ENCODE measurements around the gene MAPKAPK2.
"Not testable (repeated sequence)": the region's sequence is repeated elsewhere in the genome, so short reads cannot be mapped to it uniquely, and the experiment has no call there.

The MAPKAPK2 gene

DNA sequence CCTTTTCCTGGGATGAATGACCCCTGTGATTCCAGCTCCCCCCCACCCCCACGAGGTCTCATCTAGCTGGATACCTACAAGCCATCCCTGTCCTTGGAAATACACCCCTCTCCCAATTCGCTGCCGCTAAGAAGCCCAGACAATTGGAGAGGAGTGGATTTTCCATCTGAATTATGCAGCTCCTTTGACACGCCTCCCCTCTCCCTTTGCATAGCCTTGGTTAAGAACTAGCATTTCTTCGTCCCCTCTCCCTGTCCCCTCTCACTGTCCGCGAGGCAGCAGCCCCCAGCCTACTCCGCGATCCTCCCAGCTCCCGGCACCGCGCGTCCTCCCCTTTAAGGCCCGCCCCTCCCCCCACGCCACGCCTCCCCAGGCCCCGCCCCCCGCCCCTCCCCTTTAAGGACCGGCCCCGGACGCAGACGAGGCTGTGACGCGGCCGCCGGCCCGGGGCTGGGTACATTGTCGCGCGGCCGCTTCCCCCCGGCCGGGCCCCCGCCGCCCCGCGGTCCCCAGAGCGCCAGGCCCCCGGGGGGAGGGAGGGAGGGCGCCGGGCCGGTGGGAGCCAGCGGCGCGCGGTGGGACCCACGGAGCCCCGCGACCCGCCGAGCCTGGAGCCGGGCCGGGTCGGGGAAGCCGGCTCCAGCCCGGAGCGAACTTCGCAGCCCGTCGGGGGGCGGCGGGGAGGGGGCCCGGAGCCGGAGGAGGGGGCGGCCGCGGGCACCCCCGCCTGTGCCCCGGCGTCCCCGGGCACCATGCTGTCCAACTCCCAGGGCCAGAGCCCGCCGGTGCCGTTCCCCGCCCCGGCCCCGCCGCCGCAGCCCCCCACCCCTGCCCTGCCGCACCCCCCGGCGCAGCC is at the start of gene MAPKAPK2:
Gene MAPKAPK2 (plus strand): TSS at position 428 of the 856 bp plus-strand sequence. CDS start 325 bp downstream, at position 753.
- peak; percentile 77 for DNase-seq

DNA sequence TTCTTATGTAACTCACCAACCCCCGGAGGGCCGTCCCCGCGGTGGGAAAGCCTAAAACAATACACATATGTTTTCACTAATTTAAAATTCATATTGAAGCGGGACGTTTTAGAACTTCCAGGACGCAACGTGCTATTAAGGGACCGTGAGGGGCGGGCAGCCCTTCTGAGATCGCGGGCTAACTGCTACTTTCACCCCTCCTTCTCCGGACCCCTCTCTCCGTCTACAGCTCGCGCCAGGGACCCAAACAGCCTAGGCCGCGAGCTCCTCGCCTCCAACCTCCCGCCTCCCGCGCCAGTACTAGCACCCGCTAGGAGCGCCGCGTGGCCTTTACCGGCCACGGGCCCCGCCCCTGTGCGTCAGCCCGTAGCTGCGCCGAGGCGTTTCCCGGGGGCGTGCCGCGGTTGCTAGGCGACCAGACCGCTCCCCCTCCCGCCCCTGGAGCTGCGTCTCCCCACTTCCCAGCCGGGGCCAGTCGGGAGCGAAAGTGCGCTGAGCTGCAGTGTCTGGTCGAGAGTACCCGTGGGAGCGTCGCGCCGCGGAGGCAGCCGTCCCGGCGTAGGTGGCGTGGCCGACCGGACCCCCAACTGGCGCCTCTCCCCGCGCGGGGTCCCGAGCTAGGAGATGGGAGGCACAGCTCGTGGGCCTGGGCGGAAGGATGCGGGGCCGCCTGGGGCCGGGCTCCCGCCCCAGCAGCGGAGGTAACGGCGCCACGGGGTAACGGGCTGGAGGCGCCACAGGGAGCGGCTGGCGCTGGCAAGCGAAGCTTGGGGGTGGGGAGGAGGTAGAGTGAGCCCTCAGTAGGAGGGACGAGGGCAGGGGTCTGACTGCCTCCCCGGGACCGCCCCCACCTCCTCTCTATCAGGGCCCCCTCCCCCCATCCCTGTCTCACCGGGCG is 49.4 kb upstream of the MAPKAPK2 start, which contains the start of gene DYRK3:
Gene DYRK3 (plus strand): TSS at position 457 of the 898 bp plus-strand sequence. CDS start 168 bp downstream, at position 625.
- peak; percentile 93 for DNase-seq

DNA sequence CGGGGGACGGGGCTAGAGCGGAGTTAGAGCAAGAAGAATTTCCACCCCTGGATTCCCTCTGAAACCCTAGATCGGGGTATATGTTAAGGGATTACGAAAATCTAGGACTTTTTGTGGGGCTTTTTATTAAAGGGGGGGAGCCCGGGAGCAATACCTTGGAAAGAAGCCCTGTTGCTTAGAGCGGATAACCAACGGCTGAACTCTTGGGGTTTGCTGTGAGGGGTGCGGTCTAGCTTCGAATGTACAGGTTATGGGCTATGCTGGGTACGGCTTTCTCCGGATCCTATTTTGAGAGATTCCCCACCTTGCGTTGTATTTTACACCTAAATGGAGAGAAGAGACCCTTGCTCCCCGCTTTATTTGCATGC is 48.7 kb upstream of the MAPKAPK2 start:
- peak; percentile 39 for DNase-seq

DNA sequence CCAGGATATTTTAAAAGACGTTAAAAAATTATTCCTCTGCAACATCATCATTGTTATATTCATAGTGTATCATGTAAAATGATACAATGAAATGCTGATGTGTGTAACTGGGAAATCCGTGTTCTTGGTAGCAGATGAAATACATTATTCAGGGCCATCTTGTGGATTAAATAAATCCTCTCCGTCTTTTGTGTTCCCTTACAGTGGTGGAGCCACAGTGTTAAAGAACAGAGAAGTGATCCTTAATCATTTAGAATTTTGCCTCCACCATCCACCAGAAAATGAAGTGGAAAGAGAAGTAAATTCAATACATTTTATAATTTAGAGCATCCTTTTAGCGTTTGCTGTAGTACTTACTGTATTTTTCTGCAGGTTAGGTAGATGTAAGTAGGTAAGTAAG is 48.0 kb upstream of the MAPKAPK2 start:
- DNase-seq = no peak

DNA sequence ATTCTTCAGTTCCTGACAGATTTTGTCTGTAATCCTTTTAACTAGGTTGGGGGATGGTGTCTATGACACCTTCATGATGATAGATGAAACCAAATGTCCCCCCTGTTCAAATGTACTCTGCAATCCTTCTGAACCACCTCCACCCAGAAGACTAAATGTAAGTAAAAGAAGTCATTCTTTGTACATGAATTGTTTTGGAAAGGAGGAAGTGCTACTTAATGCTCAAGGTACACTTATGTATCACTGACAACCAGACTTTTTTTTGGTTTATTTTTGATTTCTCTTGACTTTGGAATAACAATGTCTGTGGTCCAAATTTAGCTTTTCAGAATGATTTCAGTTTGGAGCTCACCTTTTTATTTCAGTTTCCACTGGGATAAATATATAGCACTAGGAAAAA is 47.1 kb upstream of the MAPKAPK2 start:
- no peak for DNase-seq

DNA sequence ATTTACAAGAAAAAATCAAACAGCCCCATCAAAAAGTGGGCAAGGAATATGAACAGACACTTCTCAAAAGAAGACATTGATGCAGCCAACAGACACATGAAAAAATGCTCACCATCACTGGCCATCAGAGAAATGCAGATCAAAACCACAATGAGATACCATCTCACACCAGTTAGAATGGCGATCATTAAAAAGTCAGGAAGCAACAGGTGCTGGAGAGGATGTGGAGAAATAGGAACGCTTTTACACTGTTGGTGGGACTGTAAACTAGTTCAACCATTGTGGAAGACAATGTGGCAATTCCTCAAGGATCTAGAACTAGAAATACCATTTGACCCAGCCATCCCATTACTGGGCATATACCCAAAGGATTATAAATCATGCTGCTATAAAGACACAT is 42.6 kb upstream of the MAPKAPK2 start:
- not testable (repeated sequence) for DNase-seq

DNA sequence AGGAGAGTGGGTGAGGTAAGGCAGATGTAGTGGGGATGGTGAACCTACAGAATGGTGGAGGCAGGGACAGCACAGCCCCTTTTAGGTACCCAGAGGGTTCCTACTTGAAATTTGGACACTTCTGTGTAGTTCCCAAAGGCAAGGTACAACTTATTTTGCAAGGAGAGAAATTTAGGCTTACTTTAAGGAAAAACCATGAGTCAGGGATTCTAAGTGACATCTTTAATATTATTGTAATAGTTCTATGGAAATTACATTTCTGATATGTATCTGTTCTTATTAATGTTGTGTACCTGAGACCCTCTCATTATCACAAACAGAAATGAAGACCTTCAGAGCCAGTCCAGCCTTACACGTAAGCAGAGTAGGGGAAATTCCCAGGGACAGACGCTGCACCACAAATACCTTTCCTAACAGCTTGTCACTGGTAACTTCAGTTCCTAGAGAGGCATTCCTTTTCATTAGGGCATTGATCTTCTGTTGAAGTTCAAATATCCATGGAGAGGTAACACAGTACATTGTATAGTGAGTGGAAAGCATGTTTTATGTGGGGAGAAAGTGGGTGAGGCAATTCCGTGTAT is 41.5 kb upstream of the MAPKAPK2 start:
- DNase-seq = no peak

DNA sequence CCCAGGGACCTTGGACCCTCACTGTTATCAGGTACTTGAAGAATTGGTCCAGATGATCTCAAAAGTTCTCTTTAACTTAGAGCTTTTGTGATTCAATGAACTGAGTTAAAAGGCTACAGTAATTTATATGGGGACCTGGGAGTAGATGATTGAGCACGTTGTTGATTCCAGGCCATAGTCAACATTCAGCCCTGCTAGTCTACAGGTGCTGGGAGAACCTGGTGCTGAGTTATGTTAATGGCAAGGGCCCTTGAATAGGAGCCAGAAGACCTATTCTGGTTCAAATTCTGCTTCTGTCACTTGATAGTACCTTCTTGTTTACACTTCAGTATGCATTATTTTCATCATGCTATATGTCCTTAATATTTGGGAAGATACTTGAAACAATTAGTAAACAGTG is 38.2 kb upstream of the MAPKAPK2 start:
- no peak for DNase-seq

DNA sequence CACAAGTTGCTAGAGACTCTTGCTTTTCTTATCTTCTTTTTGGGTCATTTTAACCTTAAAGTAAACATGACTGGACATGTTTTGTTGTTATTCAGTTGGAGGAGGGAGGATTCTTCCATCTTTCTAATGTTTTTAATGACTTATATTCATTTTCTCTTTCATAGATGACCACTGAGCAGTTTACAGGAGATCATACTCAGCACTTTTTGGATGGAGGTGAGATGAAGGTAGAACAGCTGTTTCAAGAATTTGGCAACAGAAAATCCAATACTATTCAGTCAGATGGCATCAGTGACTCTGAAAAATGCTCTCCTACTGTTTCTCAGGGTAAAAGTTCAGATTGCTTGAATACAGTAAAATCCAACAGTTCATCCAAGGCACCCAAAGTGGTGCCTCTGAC is 37.5 kb upstream of the MAPKAPK2 start:
- DNase-seq = no peak

DNA sequence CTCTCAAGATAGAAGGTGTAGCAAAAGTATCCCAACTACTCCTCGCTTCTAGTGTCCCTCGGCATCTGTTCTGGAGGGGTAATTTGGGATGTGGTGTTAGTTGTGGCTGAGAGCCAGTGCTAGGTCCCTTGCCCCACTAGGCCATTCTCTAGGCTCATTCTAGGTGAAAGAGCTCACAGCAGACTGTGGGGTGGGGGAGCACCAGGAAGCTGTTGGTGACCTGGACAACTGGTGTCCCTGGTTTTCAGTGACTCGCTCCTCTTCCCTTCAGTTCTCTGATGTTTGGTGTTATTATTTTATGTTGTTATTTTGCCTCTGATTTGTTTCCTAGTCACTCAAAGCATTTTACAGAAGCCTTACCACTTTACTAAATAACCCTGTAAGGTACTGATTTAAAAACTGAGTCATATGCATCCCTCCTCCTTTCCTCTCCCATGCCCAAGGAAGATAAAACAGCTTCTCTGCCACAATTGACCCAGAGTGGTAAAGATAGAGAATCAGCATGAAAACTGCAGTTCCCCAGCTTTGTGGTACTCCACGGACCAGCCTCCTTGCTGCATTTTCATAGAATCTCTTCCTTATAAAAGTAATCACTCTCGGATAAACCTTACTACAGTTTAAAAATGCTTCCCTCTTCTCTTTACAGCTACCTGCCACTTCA is 35.3 kb upstream of the MAPKAPK2 start:
- no peak for DNase-seq

DNA sequence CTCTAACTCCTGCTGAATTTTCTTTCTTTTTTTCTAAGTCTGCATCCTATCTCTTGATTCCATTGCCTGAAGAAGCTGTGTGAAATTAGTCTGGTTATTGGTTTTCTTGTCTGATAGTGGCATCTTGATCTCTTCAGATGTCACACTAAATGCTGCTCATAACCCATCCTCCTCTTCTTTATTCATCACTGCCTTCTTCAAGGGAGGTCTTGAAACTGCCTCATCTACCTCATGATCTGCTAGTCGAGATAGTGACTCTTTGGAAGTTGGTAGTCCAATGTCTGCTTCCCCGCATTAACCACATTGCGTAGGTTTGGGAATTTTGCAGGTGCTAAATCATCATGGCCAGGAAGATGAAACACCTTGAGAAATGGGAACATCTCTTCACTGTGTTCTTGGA is 33.7 kb upstream of the MAPKAPK2 start:
- DNase-seq = no peak

DNA sequence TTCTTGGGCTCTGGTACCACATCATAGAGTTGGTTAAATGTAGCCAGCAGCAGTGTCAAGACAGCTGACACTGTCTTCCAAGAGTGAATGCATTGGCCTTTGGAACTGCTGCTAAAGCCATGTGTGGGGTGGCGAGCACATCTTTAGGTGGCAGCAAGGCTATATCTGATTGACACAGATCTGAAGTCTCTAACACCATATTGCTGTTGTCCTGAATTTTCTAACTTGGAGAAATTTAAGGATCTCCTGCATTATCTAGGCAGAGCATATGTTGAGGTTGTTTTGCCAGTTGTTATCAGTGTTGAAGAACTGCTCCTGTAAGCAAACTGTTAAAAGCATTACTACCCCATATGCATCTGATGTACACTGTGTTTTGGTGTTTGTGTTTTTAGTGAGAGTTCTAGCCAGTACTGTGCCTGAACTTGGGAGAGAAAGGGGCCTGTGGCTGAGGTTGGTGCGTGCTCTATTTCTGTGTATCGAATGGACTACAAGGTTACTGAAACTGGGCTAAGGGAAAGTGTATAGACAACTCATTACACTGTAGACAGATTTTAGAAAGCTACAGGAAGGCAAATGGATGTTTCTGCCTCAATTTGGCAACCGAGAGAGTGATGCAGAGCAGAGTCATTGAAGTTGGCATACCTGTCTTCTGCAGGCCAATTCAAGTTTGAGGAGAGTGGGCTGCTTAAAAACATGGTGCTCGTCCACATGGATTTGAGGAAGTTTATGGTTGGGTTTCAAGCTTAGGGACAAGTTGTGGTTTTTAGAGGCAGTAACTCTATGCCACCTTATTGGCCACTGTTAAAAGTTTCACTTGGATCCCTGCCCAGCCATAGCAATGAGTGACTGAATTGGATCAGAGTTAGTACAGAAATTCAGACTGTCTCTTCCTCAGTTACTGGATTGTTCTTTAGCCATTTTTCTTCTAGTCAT is 32.5 kb upstream of the MAPKAPK2 start:
- DNase-seq = no peak

DNA sequence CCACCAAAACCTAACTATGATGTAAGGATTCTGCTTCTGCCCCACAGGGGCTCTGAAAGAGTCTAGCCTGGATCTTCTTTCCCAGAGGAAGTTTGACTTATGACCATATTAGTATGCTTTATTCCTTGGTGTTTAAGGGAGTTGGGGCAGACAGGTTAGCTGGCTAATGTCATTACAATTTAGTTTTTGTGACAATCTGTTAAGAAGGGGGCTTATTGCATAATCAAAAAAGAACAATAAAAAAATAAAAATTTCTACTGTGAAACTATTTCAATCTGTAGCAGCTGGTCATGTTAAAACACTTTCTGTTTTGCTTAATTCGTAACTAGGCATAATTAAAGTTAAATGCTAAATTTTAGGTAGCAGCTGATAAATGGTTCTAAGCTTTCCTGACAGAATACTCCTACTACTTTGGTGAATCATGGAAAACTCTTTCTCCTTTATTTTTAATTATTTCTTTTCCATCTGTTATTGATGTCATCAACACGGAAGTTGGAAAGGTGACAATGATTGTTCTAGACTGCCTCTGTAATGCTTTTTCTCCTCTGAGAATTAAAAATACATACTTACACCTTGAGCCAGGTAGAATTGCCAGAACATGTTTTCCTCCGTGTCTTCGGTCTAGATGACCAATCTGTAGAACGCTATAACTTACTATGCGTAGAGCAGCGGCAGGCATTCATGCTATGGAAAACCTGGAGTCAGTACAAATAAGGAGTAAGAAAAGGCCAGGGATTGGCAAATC is 30.8 kb upstream of the MAPKAPK2 start:
- DNase-seq = no peak

DNA sequence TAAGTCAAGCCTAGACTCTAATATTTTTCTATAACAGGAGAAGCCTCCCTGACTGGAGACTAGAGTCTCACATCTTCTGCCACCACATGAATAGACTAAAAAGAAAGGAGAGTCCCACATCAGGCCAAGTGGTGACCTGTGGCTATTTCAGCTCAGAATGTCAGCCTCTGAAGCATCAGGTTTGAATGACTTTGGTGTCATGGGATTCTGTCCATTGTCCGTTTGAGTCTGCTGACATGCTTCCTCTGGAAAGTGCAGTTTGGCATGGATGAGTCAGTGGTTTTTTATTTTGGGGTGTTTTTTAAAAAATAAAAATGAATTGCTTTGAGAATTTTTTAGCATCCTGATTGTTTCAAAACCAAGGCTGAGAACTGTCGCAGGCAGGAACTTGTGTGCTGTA is 29.9 kb upstream of the MAPKAPK2 start:
- DNase-seq = no peak

DNA sequence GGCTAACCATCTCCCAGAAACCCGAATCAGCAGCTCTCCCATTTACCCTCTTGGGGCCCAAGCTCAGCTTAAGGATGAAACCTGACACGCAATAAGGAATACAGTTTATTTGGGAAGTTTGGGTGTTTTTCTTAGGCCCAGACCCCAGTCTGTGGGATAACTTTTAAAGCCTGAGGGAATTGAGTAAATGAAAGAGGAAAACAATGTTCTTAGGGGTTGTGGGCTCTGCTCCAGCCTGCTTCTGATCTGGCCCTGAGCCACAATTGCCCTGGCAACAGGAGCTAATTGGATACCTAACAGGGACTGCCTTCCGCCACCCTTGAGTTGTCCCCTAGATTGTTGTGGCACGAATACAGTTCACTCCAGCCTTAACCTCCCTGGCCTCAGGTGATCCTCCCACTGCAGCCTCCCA is 29.2 kb upstream of the MAPKAPK2 start:
- DNase-seq = no peak

DNA sequence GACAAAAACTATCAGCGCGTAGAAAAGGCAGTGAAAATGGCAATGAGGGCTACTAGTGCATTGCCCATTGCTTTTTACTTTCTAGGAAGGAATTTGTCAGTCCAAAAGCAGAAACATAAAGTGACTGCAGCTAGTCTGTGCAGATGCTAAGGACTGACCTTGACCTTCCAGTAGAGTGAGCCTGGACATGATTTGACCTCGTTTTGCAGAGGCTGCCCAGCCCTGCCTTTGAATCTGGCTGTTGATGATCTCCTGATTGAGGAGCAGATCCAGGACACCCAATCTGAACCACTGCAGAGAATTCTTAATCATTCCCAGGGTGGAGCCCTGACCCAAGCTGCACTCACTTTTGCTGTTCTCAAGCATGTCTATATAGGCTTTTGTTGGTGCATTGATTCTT is 27.8 kb upstream of the MAPKAPK2 start:
- no peak for DNase-seq

DNA sequence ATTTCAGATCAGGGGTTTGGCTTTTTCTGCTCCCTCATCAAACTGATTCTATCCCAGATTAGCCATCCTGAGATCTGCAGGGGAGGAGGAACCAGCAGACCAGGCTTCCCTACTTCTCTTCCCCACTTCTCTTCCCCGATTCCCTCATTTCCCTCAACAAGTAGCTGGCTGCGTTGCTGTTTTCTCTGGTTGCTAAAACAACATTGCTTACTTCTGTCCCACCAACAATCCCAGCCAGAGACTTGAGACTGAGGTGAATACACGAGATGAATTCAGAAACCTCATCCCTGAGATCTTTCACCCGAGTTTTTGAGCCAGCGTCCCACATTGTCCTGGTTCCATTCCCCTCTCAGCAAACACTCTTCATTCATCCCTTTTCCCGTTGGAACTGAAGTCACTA is 27.0 kb upstream of the MAPKAPK2 start:
- DNase-seq = no peak

DNA sequence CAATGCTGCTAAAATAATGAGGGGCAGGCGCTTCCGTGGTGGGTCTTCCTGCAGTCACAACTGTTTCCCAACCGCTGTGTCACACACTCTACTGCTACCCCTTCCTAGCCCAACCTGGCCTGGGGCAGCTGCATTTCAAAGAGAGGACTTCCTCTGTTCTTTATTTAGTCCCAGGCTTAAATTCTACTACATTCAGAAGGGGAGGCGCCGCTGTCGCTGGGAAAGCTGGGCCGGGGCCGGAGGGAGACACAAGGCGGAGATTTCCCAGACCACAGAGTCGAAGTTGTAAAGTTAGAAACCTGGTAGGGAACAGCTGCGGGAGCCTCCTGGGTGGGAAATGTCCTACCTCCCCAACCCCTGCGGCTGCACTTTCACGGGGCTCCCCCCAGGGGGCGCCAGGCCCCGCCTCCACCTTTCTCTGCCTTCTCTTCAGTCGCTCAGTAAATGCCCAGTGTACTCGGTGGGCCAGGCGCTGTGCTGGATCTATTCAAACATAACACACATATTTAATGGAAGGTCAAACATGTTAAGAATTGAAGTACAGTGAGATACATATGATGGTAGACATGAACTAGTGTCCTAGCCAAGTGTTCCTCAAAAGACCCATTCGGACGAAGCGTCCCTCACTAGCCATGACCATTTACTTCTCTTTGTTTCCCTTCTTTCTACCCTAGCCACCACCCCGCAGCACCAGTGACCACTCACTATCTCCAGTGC is 26.3 kb upstream of the MAPKAPK2 start:
- DNase-seq = peak; percentile 53

DNA sequence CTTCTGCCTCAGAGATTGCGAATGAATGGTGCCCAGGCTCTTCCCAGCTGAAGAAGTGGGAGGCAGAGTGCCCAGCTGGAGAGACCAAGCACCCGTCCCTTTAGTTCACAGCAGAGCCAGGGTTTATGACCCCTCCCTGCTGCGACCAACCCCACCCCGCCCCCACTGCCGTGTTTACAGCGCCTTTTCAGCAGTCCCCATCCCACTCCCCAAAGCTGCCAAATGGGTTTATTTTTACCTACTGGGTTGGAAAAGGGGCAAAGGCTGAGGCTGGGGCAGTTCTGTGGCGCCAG is 25.8 kb upstream of the MAPKAPK2 start:
- peak; percentile 41 for DNase-seq

DNA sequence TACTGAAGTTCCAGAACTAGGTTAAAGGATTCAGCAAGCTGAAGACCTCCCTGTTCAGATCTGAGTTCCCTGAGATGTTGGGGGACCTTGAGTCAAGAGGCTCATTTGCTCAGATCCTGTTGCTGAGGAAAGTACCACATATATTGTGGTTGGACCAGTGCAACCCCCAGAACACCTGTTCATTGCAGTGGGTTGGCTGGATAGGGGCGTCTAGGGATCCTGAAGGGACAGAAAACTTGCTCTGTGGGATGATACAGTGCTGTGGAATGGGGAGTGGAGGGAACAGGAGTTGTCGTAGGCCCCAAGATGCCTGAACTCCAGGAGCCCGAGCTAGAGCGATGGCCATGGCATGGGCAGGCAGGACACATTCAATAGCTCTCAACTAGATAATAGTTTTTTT is 24.6 kb upstream of the MAPKAPK2 start:
- no peak for DNase-seq

Measured in NCI-H146 (cell line).